ENCODE results near the gene DTWD2.

The DTWD2 gene

GRCh38 chr5:118946138-118946800 is 42.1 kb downstream of the DTWD2 start:
- TF ChIP-seq EZH2 (IDR thresholded peaks at IDR 0.05; ENCODE audit: borderline replicate concordance, low read length), result no peak
- TF ChIP-seq, protein P1, sequence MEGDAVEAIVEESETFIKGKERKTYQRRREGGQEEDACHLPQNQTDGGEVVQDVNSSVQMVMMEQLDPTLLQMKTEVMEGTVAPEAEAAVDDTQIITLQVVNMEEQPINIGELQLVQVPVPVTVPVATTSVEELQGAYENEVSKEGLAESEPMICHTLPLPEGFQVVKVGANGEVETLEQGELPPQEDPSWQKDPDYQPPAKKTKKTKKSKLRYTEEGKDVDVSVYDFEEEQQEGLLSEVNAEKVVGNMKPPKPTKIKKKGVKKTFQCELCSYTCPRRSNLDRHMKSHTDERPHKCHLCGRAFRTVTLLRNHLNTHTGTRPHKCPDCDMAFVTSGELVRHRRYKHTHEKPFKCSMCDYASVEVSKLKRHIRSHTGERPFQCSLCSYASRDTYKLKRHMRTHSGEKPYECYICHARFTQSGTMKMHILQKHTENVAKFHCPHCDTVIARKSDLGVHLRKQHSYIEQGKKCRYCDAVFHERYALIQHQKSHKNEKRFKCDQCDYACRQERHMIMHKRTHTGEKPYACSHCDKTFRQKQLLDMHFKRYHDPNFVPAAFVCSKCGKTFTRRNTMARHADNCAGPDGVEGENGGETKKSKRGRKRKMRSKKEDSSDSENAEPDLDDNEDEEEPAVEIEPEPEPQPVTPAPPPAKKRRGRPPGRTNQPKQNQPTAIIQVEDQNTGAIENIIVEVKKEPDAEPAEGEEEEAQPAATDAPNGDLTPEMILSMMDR (IDR thresholded peaks at IDR 0.05; ENCODE audit: low read length), result no peak
- no peaks in the 10 kb centered on the region for H3K9me3 ChIP-seq (ENCODE audit: low read length)
- no peaks in the 10 kb centered on the region for H3K4me1 ChIP-seq (ENCODE audit: insufficient read depth, low read length, severe bottlenecking)
- no peak overlapping the region for H3K4me2 ChIP-seq (ENCODE audit: low read length)
- H3K27me3 ChIP-seq (ENCODE audit: insufficient read depth, low read length), result no peaks in the 10 kb centered on the region
- no peak overlapping the region for H2AFZ ChIP-seq (ENCODE audit: low read length)
- H3K9ac ChIP-seq (ENCODE audit: low read length), result no peak overlapping the region
- H3K4me3 ChIP-seq (ENCODE audit: low read depth, low read length, poor library complexity, severe bottlenecking), result no peak overlapping the region
- H3K36me3 ChIP-seq (ENCODE audit: insufficient read depth, low read length), result no peaks in the 10 kb centered on the region
- H3K27ac ChIP-seq (ENCODE audit: low read depth, low read length, poor library complexity, severe bottlenecking), result no peak overlapping the region
- no peaks in the 10 kb centered on the region for H3K79me2 ChIP-seq (ENCODE audit: insufficient read depth, low read length)
- H3F3A ChIP-seq (ENCODE audit: insufficient read depth, low read length), result no peaks in the 10 kb centered on the region
- H3K9me2 ChIP-seq (ENCODE audit: low read depth, low read length), result no peaks in the 10 kb centered on the region
- no peaks in the 10 kb centered on the region for H4K20me1 ChIP-seq (ENCODE audit: insufficient read depth, low read length)

GRCh38 chr5:118937393-118938061 is 50.8 kb downstream of the DTWD2 start:
- Histone ChIP-seq H2AFZ (ENCODE audit: low read length) (no peak overlapping the region), H3K9me2 (ENCODE audit: low read depth, low read length) (no peaks in the 10 kb centered on the region), H3K27me3 (ENCODE audit: insufficient read depth, low read length) (no peaks in the 10 kb centered on the region), H3F3A (ENCODE audit: insufficient read depth, low read length) (no peaks in the 10 kb centered on the region), H3K79me2 (ENCODE audit: insufficient read depth, low read length) (no peaks in the 10 kb centered on the region), H3K4me1 (ENCODE audit: insufficient read depth, low read length, severe bottlenecking) (no peaks in the 10 kb centered on the region), H3K36me3 (ENCODE audit: insufficient read depth, low read length) (no peaks in the 10 kb centered on the region), H3K9ac (ENCODE audit: low read length) (no peak overlapping the region), H3K4me3 (ENCODE audit: low read depth, low read length, poor library complexity, severe bottlenecking) (no peak overlapping the region), H4K20me1 (ENCODE audit: insufficient read depth, low read length) (no peaks in the 10 kb centered on the region), H3K4me2 (ENCODE audit: low read length) (no peak overlapping the region), H3K27ac (ENCODE audit: low read depth, low read length, poor library complexity, severe bottlenecking) (no peak overlapping the region), H3K9me3 (ENCODE audit: low read length) (no peaks in the 10 kb centered on the region)
- no peak for TF ChIP-seq EZH2 (IDR thresholded peaks at IDR 0.05; ENCODE audit: borderline replicate concordance, low read length)
- TF ChIP-seq, protein P1 (IDR thresholded peaks at IDR 0.05; ENCODE audit: low read length), result no peak

- Histone ChIP-seq H3K79me2 (ENCODE audit: insufficient read depth, low read length) (no peaks in the 10 kb centered on the region), H3K27ac (ENCODE audit: low read depth, low read length, poor library complexity, severe bottlenecking) (no peak overlapping the region), H3K27me3 (ENCODE audit: insufficient read depth, low read length) (no peaks in the 10 kb centered on the region), H3K9me3 (ENCODE audit: low read length) (no peaks in the 10 kb centered on the region), H3K36me3 (ENCODE audit: insufficient read depth, low read length) (no peaks in the 10 kb centered on the region), H2AFZ (ENCODE audit: low read length) (no peak overlapping the region), H3K4me2 (ENCODE audit: low read length) (no peak overlapping the region), H3K4me3 (ENCODE audit: low read depth, low read length, poor library complexity, severe bottlenecking) (no peak overlapping the region), H4K20me1 (ENCODE audit: insufficient read depth, low read length) (no peaks in the 10 kb centered on the region), H3K9me2 (ENCODE audit: low read depth, low read length) (no peaks in the 10 kb centered on the region), H3F3A (ENCODE audit: insufficient read depth, low read length) (no peaks in the 10 kb centered on the region), H3K9ac (ENCODE audit: low read length) (no peak overlapping the region), H3K4me1 (ENCODE audit: insufficient read depth, low read length, severe bottlenecking) (no peaks in the 10 kb centered on the region)
- TF ChIP-seq EZH2 (IDR thresholded peaks at IDR 0.05; ENCODE audit: borderline replicate concordance, low read length), result no peak
Observed at GRCh38 chr5:118933703-118934102, 54.6 kb downstream of the DTWD2 start.
